Tibial nerve (tissue), 4 donors: ENCODE results near the gene SPTSSB. TPM values are rescaled to one million over a fixed set of nuclear protein-coding genes. Genes with fewer than 3 reads are reported as not detected.

Experiments
- DNase-seq, 2 donors: peaks; one replicate each; pipeline ENCODE4 v3.0.0-alpha.2; 2019; ENCODE audit warnings: low spot score in 2 of 2
- H3K27ac ChIP-seq, 4 donors: fragments of 200-600 bp; sonication (generic) in 3 of 4; one replicate each; pipeline ENCODE4 v1.5.1; 2017 to 2019; ENCODE audit warnings: mild to moderate bottlenecking in 1 of 4
- H3K27me3 ChIP-seq, 2 donors: fragments of 200-600 bp; sonication (generic) in 1 of 2; one replicate each; pipeline versions ENCODE4 v1.5.1 to v1.6.0; 2017 to 2019
- H3K36me3 ChIP-seq, 3 donors: fragments of 200-600 bp; sonication (generic); one replicate each; pipeline ENCODE4 v1.5.1; 2018 to 2019
- H3K4me1 ChIP-seq, 4 donors: fragments of 200-600 bp; sonication (generic) in 3 of 4; one replicate each; pipeline ENCODE4 v1.5.1; 2017 to 2019
- H3K4me3 ChIP-seq, 4 donors: fragments of 200-600 bp; sonication (generic) in 3 of 4; one replicate each; pipeline ENCODE4 v1.5.1; 2017 to 2019; ENCODE audit warnings: mild to moderate bottlenecking in 1 of 4, moderate library complexity in 1 of 4
- H3K9me3 ChIP-seq, 4 donors: fragments of 200-600 bp; sonication (generic) in 3 of 4; one replicate each; pipeline ENCODE4 v1.5.1; 2017 to 2019
- EP300 ChIP-seq, 2 donors: sonication (generic); formaldehyde crosslinking; IDR thresholded peaks; one replicate each; pipeline ENCODE4 v1.6.1; 2017; ENCODE audit warnings: antibody characterized with exemption in 2 of 2, mild to moderate bottlenecking in 1 of 2
- POLR2A ChIP-seq, 2 donors: fragments of 450-650 bp; IDR thresholded peaks; one replicate each; pipeline ENCODE4 v1.6.1; 2017; ENCODE audit warnings: antibody characterized with exemption in 2 of 2, mild to moderate bottlenecking in 2 of 2, moderate library complexity in 2 of 2
- WGBS, 2 donors: methylation state at CpG; one replicate each; pipeline ENCODE4 v1.1.5; 2018; 5-methylcytosine and 5-hydroxymethylcytosine counted together
- total RNA-seq, 4 donors: library from RNA; depleted of rRNA; stranded (reverse); fragments of >200 nt; gene quantifications; one replicate each; pipeline ENCODE4 v1.1.0, GENCODE V29; 2016
- TF ChIP-seq, protein P1 (sequence below), 5 experiments: fragments of 200-600 bp in 3 of 5; fragments of 450-650 bp in 2 of 5; sonication (generic) in 3 of 5; IDR thresholded peaks; one replicate each; pipeline ENCODE4 v1.5.1; 2016 to 2019; ENCODE audit warnings: antibody characterized with exemption in 5 of 5, mild to moderate bottlenecking in 3 of 5, moderate library complexity in 2 of 5

The SPTSSB gene
- total RNA-seq, 4 donors from 2014 or later, result 0.63 TPM; not detected in 3

DNA sequence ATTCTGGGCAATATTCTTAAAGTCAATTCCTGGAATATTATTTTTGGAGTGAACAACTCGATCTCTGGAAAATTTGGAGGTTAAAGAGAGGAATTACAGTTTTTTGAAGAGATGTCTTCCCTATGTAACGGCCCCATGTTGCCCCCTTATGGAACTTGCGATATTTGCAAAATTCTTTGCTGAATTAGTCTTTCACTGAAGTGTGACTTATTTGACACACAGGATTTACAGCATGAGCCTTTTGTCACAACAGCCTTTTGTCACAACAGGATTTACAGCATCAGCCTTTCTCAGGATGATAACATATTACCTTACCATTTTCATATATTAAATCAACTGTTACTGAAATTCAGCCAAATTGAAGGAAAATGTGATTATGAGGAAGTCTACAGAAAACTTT is 37.8 kb upstream of the SPTSSB start:
- H3K27me3 ChIP-seq, result no peaks in the 10 kb centered on the region
- no peak overlapping the region for H3K4me3 ChIP-seq
- 13 to 14% methylated on average over 3 of the region's 3 CpGs for WGBS, 2 donors
- TF ChIP-seq EP300 (IDR thresholded peaks at IDR 0.05), result no peak
- TF ChIP-seq, protein P1, sequence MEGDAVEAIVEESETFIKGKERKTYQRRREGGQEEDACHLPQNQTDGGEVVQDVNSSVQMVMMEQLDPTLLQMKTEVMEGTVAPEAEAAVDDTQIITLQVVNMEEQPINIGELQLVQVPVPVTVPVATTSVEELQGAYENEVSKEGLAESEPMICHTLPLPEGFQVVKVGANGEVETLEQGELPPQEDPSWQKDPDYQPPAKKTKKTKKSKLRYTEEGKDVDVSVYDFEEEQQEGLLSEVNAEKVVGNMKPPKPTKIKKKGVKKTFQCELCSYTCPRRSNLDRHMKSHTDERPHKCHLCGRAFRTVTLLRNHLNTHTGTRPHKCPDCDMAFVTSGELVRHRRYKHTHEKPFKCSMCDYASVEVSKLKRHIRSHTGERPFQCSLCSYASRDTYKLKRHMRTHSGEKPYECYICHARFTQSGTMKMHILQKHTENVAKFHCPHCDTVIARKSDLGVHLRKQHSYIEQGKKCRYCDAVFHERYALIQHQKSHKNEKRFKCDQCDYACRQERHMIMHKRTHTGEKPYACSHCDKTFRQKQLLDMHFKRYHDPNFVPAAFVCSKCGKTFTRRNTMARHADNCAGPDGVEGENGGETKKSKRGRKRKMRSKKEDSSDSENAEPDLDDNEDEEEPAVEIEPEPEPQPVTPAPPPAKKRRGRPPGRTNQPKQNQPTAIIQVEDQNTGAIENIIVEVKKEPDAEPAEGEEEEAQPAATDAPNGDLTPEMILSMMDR (IDR thresholded peaks at IDR 0.05), result peak; percentile 16 to 56 (median 44)
- no peak for TF ChIP-seq POLR2A (IDR thresholded peaks at IDR 0.05)
- peaks cover 0 to 14% (median 3%) of the 10 kb centered on the region in 4 donors for H3K4me1 ChIP-seq
- no peaks in the 10 kb centered on the region for H3K36me3 ChIP-seq
- DNase-seq, result peak in 1 of 2 donors; percentile 71
- no peaks in the 10 kb centered on the region for H3K9me3 ChIP-seq
- H3K27ac ChIP-seq, result no peak overlapping the region

DNA sequence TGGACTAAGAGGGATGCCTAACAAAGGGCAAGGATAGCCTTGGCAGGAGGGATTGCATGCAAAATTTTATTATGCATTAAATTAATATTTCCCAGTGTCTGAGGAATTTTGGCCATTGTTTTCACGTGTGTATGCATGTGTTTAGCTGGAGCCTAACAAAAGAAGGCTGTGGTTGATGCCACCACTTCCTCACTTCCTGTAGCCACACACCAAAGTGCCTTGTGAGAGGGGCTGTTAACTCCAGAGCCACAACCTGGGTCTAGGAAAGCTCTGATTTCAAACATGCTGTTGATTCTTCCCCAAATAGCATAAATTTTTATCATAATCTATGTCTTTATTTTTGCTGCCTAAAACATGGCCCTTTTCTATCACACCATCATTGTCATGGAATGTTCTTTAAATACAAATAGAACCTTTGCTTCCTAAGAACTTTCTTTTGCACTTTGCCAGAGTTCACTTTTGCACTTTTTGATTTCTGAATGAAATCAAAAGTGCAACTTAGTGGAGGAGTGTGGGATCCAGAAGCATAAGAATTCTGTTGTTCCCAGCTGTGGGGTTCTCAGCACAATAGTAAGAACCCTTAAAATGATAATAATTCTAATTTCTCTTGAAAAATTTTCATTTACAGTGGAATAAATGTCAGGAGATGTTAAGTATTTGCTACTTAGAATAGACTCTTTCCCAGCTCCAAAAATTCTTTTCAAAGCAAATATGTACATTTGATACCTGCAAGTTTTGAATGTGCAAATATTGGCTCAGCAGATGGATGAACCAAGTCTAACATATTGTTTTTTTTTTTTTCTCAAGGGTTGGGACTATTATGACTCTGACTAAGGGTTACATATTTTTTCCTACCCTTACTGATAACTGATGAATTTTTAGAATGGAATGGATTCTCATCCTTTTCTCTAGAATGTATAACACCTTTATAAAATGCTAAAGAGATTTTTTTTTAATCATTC is 35.6 kb upstream of the SPTSSB start:
- DNase-seq, result no peak
- Histone ChIP-seq H3K27me3 (no peaks in the 10 kb centered on the region), H3K4me3 (no peak overlapping the region), H3K4me1 (peaks cover 0 to 5% (median 0%) of the 10 kb centered on the region in 4 donors), H3K36me3 (no peaks in the 10 kb centered on the region), H3K27ac (no peak overlapping the region), H3K9me3 (no peaks in the 10 kb centered on the region)
- no peak for TF ChIP-seq POLR2A (IDR thresholded peaks at IDR 0.05)
- no peak for TF ChIP-seq EP300 (IDR thresholded peaks at IDR 0.05)
- TF ChIP-seq, protein P1 (IDR thresholded peaks at IDR 0.05), result no peak
- WGBS, 2 donors, result 18 to 30% methylated on average over 1 of the region's 1 CpG

- H3K27ac ChIP-seq, result no peak overlapping the region
- H3K36me3 ChIP-seq, result no peaks in the 10 kb centered on the region
- peaks cover 0 to 5% (median 0%) of the 10 kb centered on the region in 4 donors for H3K4me1 ChIP-seq
- DNase-seq, result no peak
- no peaks in the 10 kb centered on the region for H3K27me3 ChIP-seq
- no peak overlapping the region for H3K4me3 ChIP-seq
- no peaks in the 10 kb centered on the region for H3K9me3 ChIP-seq
- TF ChIP-seq POLR2A (IDR thresholded peaks at IDR 0.05) (no peak), EP300 (IDR thresholded peaks at IDR 0.05) (no peak)
- TF ChIP-seq, protein P1 (IDR thresholded peaks at IDR 0.05), result no peak
- WGBS, 2 donors, result 85 to 92% methylated on average over 4 of the region's 4 CpGs
Observed at GRCh38 chr3:161405836-161406235, 34.5 kb upstream of the SPTSSB start.

DNA sequence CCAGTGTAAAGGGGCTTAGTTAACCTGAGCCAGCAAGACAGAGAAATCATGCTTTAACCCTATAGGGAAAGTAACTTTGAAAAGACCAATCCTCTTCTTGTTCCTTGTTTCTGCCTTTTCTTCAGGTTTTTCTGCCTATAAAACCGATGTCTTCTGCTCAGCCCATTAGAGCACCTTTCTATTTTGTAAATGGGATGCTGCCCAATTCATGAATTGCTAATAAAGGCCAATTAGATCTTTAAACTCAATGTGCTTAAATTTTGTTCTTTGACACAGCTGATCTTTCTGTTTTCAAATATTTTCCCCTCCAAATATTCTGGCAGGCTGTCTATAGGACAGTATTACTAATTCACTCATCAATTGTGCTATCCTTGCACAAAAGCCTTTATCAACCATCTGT is 33.8 kb upstream of the SPTSSB start:
- peaks cover 0 to 5% (median 0%) of the 10 kb centered on the region in 4 donors for H3K4me1 ChIP-seq
- WGBS, 2 donors, result 97% methylated on average over 1 of the region's 1 CpG
- TF ChIP-seq, protein P1 (IDR thresholded peaks at IDR 0.05), result no peak
- no peak for TF ChIP-seq EP300 (IDR thresholded peaks at IDR 0.05)
- no peak for TF ChIP-seq POLR2A (IDR thresholded peaks at IDR 0.05)

GRCh38 chr3:161403251-161403650 is 31.9 kb upstream of the SPTSSB start:
- Histone ChIP-seq H3K4me1 (no peaks in the 10 kb centered on the region), H3K27me3 (no peaks in the 10 kb centered on the region), H3K9me3 (peaks cover 0 to 3% (median 0%) of the 10 kb centered on the region in 4 donors), H3K27ac (no peak overlapping the region), H3K4me3 (no peak overlapping the region), H3K36me3 (no peaks in the 10 kb centered on the region)
- TF ChIP-seq EP300 (IDR thresholded peaks at IDR 0.05), result no peak
- TF ChIP-seq POLR2A (IDR thresholded peaks at IDR 0.05), result no peak
- TF ChIP-seq, protein P1 (IDR thresholded peaks at IDR 0.05), result no peak
- DNase-seq, result no peak

More for the DNA sequence above, 33.8 kb upstream of the SPTSSB start:
- H3K4me3 ChIP-seq, result no peak overlapping the region
- no peaks in the 10 kb centered on the region for H3K27me3 ChIP-seq
- no peaks in the 10 kb centered on the region for H3K9me3 ChIP-seq
- H3K36me3 ChIP-seq, result no peaks in the 10 kb centered on the region
- DNase-seq, result no peak
- no peak overlapping the region for H3K27ac ChIP-seq
